ENCODE data around the gene AK4.

Gene AK4

DNA sequence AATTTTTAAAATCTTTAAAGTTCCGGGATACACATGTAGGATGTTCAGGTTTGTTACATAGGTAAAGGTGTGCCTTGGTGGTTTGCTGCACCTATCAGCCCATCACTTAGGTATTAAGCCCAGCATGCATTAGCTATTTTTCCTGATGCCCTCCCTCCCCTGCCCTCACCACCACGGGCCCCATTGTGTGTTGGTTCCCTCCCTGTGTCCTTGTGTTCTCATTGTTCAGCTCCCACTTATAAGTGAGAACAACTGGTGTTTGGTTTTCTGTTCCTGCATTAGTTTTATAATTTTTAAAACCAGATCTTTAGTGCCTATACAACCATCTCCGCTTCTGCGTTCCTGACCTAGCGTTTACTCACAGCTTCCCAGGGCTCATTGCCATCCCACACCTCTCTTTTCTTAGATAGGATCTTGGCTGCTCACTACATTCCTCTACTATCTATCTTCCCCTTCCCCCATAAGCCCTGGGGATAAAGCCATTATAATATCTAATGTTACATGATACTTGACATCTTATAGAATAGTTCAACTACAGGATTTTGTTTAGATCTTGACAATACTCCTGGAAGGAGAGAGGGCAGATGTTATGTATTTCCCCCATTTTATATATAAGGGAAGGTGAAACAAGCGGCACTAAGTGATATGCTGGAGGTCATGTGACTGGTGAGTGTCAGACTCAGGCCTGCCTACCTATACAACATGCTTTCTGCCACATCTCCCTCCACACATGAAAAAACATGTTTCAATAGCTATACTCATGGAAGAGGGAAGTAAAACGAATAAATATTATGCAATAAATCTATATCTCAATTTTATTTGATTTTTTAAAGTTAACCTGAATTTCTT is 109.1 kb downstream of the AK4 start:
- no peaks in the 10 kb centered on the region for H3K27me3 ChIP-seq (ENCODE audit: insufficient read depth, low read depth)
- H4K20me1 ChIP-seq (ENCODE audit: insufficient read depth) = no peaks in the 10 kb centered on the region
- H3K27ac ChIP-seq = no peak overlapping the region
- no peak overlapping the region for H3K9ac ChIP-seq
- H3K4me3 ChIP-seq (IDR thresholded peaks at IDR 0.05; ENCODE audit: insufficient read depth, low read depth, low read length) = no peak overlapping the region
- no peaks in the 10 kb centered on the region for H3K36me3 ChIP-seq (ENCODE audit: insufficient read depth)
- no peaks in the 10 kb centered on the region for H3K4me1 ChIP-seq (ENCODE audit: low read depth, poor library complexity, severe bottlenecking)
- H2AFZ ChIP-seq (ENCODE audit: low read depth) = no peak overlapping the region
- no peak overlapping the region for H3K4me2 ChIP-seq
- TF ChIP-seq CTCF (conservative IDR thresholded peaks at IDR 0.05; ENCODE audit: low read depth, low read length) = no peak
- no peaks in the 10 kb centered on the region for H3K79me2 ChIP-seq (ENCODE audit: insufficient read depth, low read depth)

DNA sequence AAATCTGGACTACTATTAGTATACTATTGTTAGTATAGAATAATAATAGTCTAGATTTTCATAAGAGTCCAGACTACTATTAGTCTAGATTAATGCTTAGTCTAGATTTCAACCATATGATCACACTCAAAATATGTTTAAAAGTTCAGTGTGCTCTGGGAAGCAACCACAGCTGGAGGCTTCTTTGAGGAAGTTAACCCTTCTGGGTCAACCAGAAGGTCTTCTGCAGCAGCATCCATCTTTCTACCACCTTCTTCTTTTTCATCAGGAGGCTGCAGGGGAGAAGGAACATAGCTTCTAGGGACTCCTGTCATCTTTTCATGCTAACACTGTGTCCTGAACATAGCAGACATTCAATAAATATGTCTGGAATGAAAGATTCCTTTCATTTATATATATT is 110.1 kb downstream of the AK4 start:
- H3K27ac ChIP-seq = no peak overlapping the region
- no peaks in the 10 kb centered on the region for H4K20me1 ChIP-seq (ENCODE audit: insufficient read depth)
- H3K4me2 ChIP-seq = no peak overlapping the region
- TF ChIP-seq CTCF (conservative IDR thresholded peaks at IDR 0.05; ENCODE audit: low read depth, low read length) = no peak
- H3K27me3 ChIP-seq (ENCODE audit: insufficient read depth, low read depth) = no peaks in the 10 kb centered on the region
- no peak overlapping the region for H3K9ac ChIP-seq
- no peaks in the 10 kb centered on the region for H3K79me2 ChIP-seq (ENCODE audit: insufficient read depth, low read depth)
- no peak overlapping the region for H3K4me3 ChIP-seq (IDR thresholded peaks at IDR 0.05; ENCODE audit: insufficient read depth, low read depth, low read length)
- H3K36me3 ChIP-seq (ENCODE audit: insufficient read depth) = no peaks in the 10 kb centered on the region
- H2AFZ ChIP-seq (ENCODE audit: low read depth) = no peak overlapping the region
- no peaks in the 10 kb centered on the region for H3K4me1 ChIP-seq (ENCODE audit: low read depth, poor library complexity, severe bottlenecking)

DNA sequence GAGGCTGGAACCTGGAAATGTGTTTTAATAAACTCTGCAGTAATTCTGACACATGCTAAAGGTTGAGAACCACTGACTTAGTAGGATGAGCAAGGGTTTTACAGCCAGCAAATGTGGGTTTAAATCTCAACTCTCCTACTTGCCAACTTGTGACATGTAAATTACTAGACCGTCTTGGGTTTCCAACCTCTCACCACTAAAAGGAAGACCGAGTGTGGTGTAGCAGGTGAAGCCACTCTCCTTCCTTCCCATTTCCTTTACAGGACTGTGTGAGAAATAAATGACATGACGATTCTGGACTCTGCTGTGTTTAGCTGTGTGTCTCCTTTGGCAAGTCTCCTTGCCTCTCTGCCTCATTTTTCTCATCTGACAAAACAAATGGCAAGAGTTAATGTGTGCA is 111.8 kb downstream of the AK4 start:
- Histone ChIP-seq H3K9ac (no peak overlapping the region), H4K20me1 (ENCODE audit: insufficient read depth) (no peaks in the 10 kb centered on the region), H2AFZ (ENCODE audit: low read depth) (no peak overlapping the region), H3K79me2 (ENCODE audit: insufficient read depth, low read depth) (no peaks in the 10 kb centered on the region), H3K36me3 (ENCODE audit: insufficient read depth) (no peaks in the 10 kb centered on the region), H3K27me3 (ENCODE audit: insufficient read depth, low read depth) (no peaks in the 10 kb centered on the region), H3K4me2 (no peak overlapping the region), H3K4me1 (ENCODE audit: low read depth, poor library complexity, severe bottlenecking) (no peaks in the 10 kb centered on the region), H3K4me3 (IDR thresholded peaks at IDR 0.05; ENCODE audit: insufficient read depth, low read depth, low read length) (no peak overlapping the region), H3K27ac (no peak overlapping the region)
- TF ChIP-seq CTCF (conservative IDR thresholded peaks at IDR 0.05; ENCODE audit: low read depth, low read length) = no peak

- no peak overlapping the region for H3K4me3 ChIP-seq (IDR thresholded peaks at IDR 0.05; ENCODE audit: insufficient read depth, low read depth, low read length)
- H3K36me3 ChIP-seq (ENCODE audit: insufficient read depth) = no peaks in the 10 kb centered on the region
- TF ChIP-seq CTCF (conservative IDR thresholded peaks at IDR 0.05; ENCODE audit: low read depth, low read length) = no peak
- no peaks in the 10 kb centered on the region for H3K79me2 ChIP-seq (ENCODE audit: insufficient read depth, low read depth)
- no peak overlapping the region for H3K27ac ChIP-seq
- no peaks in the 10 kb centered on the region for H3K4me1 ChIP-seq (ENCODE audit: low read depth, poor library complexity, severe bottlenecking)
- H4K20me1 ChIP-seq (ENCODE audit: insufficient read depth) = no peaks in the 10 kb centered on the region
- no peak overlapping the region for H2AFZ ChIP-seq (ENCODE audit: low read depth)
- no peak overlapping the region for H3K4me2 ChIP-seq
- no peaks in the 10 kb centered on the region for H3K27me3 ChIP-seq (ENCODE audit: insufficient read depth, low read depth)
- no peak overlapping the region for H3K9ac ChIP-seq
These were observed 113.0 kb downstream of the AK4 start for GRCh38 chr1:65260851-65261473.
